ENCODE results near the gene KDM3B. TPM values are rescaled to one million over a fixed set of nuclear protein-coding genes. Genes with fewer than 3 reads are reported as not detected.

KDM3B gene
- total RNA-seq, 2 donors from 2014 or later: 62.3 to 77.5 TPM

- no peaks in the 10 kb centered on the region for H3K36me3 ChIP-seq
- no peak overlapping the region for H3K4me3 ChIP-seq
- TF ChIP-seq, protein P1, sequence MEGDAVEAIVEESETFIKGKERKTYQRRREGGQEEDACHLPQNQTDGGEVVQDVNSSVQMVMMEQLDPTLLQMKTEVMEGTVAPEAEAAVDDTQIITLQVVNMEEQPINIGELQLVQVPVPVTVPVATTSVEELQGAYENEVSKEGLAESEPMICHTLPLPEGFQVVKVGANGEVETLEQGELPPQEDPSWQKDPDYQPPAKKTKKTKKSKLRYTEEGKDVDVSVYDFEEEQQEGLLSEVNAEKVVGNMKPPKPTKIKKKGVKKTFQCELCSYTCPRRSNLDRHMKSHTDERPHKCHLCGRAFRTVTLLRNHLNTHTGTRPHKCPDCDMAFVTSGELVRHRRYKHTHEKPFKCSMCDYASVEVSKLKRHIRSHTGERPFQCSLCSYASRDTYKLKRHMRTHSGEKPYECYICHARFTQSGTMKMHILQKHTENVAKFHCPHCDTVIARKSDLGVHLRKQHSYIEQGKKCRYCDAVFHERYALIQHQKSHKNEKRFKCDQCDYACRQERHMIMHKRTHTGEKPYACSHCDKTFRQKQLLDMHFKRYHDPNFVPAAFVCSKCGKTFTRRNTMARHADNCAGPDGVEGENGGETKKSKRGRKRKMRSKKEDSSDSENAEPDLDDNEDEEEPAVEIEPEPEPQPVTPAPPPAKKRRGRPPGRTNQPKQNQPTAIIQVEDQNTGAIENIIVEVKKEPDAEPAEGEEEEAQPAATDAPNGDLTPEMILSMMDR (IDR thresholded peaks at IDR 0.05): no peak
- no peaks in the 10 kb centered on the region for H3K27me3 ChIP-seq
- H3K9ac ChIP-seq (ENCODE audit: low read depth in 2 of 2, low read length in 2 of 2): no peak overlapping the region
- DNase-seq: no peak
- intact Hi-C loops (cut with DNase I): no loop called here
- no peaks in the 10 kb centered on the region for H3K9me3 ChIP-seq
- no peaks in the 10 kb centered on the region for H3K4me1 ChIP-seq
- H3K27ac ChIP-seq: no peak overlapping the region
Observed at GRCh38 chr5:138359621-138360020, 7.1 kb downstream of the KDM3B start.

DNA sequence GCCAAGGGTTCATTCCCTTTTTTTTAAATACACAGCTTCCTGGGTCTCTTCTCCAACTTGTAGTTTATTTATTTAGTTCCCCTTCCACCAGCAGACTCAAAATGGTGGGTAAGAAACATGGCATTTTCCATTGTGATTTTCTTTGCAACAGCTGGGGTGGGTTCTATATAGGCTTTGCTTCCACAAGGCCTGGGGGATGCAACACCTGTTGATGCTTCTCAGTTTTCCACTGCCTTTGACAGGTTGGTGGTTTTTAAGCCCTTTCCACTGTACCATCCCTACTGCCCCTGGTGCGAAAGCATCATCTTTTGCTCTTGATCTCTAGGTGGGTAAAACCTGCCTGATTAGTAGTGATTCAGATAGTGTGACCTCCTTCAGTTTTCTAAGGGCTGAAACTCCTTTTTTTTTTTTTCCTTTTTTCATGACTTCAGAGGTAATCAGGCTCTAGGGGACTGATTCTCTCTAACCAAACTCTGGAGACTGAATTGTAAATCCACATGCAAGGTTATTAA is 8.5 kb downstream of the KDM3B start:
- intact Hi-C loops (cut with DNase I): no loop called here
- TF ChIP-seq, protein P1 (IDR thresholded peaks at IDR 0.05): no peak
- Histone ChIP-seq H3K36me3 (no peaks in the 10 kb centered on the region), H3K9ac (ENCODE audit: low read depth in 2 of 2, low read length in 2 of 2) (no peak overlapping the region), H3K9me3 (no peaks in the 10 kb centered on the region), H3K4me3 (no peak overlapping the region), H3K4me1 (no peaks in the 10 kb centered on the region), H3K27ac (no peak overlapping the region), H3K27me3 (no peaks in the 10 kb centered on the region)
- no peak for DNase-seq

GRCh38 chr5:138364576-138364975 is 12.1 kb downstream of the KDM3B start:
- Histone ChIP-seq H3K4me1 (no peaks in the 10 kb centered on the region), H3K27me3 (no peaks in the 10 kb centered on the region), H3K9ac (ENCODE audit: low read depth in 2 of 2, low read length in 2 of 2) (no peak overlapping the region), H3K9me3 (no peaks in the 10 kb centered on the region), H3K4me3 (no peak overlapping the region), H3K27ac (no peak overlapping the region), H3K36me3 (no peaks in the 10 kb centered on the region)
- TF ChIP-seq, protein P1 (IDR thresholded peaks at IDR 0.05): no peak
- intact Hi-C loops (cut with DNase I): no loop called here
- DNase-seq: no peak

GRCh38 chr5:138366632-138367382 is 14.3 kb downstream of the KDM3B start:
- intact Hi-C loops (cut with DNase I): no loop called here
- Histone ChIP-seq H3K27me3 (no peaks in the 10 kb centered on the region), H3K4me1 (no peaks in the 10 kb centered on the region), H3K9me3 (no peaks in the 10 kb centered on the region), H3K27ac (no peak overlapping the region), H3K9ac (ENCODE audit: low read depth in 2 of 2, low read length in 2 of 2) (no peak overlapping the region), H3K36me3 (no peaks in the 10 kb centered on the region), H3K4me3 (no peak overlapping the region)
- no peak for DNase-seq
- TF ChIP-seq, protein P1 (IDR thresholded peaks at IDR 0.05): no peak

DNA sequence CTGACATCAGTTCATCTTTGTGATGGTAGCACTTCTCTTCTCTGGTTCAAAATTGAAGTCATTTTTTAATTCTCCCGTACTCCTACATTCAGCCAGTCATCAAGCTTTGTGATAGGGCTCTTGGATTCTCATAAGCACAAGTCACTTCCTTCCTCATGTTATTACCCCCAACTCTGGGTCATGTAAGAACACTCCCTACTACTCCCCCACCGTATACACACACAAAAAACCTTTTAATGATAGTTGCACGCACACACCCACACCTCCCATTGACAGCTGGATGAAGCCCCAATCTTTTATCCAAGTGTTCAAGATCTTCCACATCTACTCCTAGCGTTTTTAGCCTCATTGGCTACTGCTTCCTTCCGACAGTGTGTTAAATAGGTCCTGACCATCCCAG is 16.8 kb downstream of the KDM3B start:
- H3K9me3 ChIP-seq: no peaks in the 10 kb centered on the region
- TF ChIP-seq, protein P1 (IDR thresholded peaks at IDR 0.05): no peak
- no peak overlapping the region for H3K27ac ChIP-seq
- no peak for DNase-seq
- H3K27me3 ChIP-seq: no peaks in the 10 kb centered on the region
- H3K36me3 ChIP-seq: no peaks in the 10 kb centered on the region
- intact Hi-C loops (cut with DNase I): no loop called here
- H3K4me1 ChIP-seq: no peaks in the 10 kb centered on the region
- H3K4me3 ChIP-seq: no peak overlapping the region
- no peak overlapping the region for H3K9ac ChIP-seq (ENCODE audit: low read depth in 2 of 2, low read length in 2 of 2)

Data from colonic mucosa (tissue), 4 donors.